ENCODE measurements around the gene ATG4D.

Gene ATG4D

DNA sequence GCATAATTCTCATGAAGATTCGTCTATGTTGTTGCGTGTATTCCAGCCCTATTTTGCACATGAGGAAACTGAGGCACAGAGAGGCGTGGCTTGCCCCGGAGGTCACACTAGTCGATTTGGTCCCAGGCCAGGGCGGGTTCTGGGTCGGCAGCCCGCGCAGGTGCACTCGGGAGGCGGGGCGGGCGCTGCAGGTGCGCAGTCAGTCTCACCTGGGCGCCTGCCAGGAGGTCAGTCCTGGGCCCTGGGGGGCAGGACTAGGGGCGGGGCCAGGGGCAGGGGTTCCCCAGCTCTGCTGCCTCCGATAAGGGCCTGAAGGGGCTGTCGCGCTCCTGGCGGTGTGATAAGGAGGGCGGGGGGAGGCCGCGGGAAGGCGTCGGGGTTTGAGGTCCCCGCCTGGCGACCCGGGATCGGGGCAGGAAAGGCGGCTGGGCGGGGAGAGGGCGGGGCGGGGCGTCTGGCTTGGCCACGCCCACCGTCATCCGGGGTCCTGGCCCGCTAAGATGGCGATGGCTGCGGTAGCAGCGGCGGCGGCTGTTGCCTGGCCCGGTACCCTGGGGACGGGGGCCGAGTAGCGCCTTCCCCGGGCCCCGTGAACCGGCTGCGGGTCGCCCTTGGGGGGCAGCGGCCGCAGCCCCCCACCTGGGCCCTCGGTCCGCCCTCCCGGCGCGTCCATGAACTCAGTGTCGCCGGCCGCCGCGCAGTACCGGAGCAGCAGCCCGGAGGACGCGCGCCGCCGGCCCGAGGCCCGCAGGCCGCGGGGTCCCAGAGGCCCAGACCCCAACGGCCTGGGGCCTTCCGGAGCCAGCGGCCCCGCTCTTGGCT is at the start of gene ATG4D:
Gene ATG4D (plus strand): TSS at position 485 of the 822 bp plus-strand sequence. CDS start 187 bp downstream, at position 672.
- no peak for DNase-seq (ENCODE audit: low read depth in 2 of 2)

GRCh38 chr19:10497371-10497770 is 46.3 kb upstream of the ATG4D start:
- DNase-seq (ENCODE audit: low read depth in 2 of 2) = no peak

GRCh38 chr19:10499550-10500246 is 44.0 kb upstream of the ATG4D start:
- no peak for DNase-seq (ENCODE audit: low read depth in 2 of 2)

DNA sequence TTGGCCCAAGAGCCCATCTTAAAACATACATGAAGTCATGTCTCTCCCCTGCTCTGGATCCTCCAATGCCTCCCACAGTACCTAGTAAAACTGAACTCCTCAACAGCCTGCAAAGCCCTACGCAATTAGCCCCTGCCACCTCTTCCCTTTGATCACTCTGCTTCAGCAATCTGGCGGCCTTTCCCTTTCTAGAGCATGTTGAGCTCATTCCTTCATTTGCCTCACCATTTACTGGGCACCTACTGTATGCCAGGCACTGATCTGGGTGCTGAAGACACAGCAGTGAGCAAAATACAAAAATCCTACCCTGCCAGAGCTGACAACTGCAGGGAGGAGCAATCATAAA is 43.5 kb upstream of the ATG4D start:
- DNase-seq (ENCODE audit: low read depth in 2 of 2) = no peak

- no peak for DNase-seq (ENCODE audit: low read depth in 2 of 2)
Measured at GRCh38 chr19:10501971-10502523, 41.7 kb upstream of the ATG4D start.

DNA sequence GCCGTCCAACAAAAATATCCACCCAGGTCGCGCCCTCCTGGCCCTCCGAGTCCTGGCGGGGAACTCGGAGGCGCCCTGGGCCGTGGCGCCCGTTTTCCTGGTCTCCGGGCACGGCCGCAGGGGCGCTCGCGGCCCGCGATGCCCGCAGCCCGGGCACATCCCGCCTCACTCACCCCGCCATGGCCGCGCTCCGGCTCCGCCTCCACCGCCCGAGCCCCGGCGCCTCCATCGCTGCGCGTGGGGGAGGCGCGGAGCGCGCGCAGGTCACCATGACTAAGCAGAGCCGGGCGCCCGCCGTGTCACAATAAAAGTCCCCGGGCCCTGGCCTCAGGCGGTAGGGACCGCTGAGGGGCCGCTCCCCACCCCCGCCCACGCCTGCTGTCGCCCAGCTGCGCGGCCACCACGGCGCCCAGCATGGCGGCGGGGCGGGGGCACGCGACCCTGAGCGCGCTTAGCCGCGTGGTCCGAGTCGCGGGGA is 41.1 kb upstream of the ATG4D start:
- DNase-seq (ENCODE audit: low read depth in 2 of 2) = peak; percentile 72 to 73

GRCh38 chr19:10503002-10503789 is 40.5 kb upstream of the ATG4D start, which contains the start of gene KEAP1:
Gene KEAP1 (minus strand): TSS chr19:10503356. CDS start chr19:10500033, 3,323 bp downstream.
- DNase-seq (ENCODE audit: low read depth in 2 of 2) = no peak

GRCh38 chr19:10505583-10506229 is 38.0 kb upstream of the ATG4D start:
- no peak for DNase-seq (ENCODE audit: low read depth in 2 of 2)

DNA sequence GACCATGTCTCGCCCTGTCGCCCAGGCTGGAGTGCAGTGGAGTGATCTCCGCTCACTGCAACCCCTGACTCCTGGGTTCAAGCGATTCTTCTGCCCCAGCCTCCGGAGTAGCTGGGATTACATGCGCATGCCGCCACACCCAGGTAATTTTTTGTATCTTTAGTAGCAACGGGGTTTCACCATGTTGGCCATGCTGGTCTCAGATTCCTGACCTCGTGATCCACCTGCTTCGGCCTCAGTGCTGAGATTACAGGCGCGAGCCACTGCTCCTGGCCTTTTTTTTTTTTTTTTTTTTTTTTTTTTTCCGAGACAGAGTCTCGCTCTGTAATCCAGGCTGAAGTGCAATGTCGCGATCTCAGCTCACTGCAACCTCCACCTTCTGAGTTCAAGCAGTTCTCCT is 35.7 kb upstream of the ATG4D start:
- no peak for DNase-seq (ENCODE audit: low read depth in 2 of 2)

- DNase-seq (ENCODE audit: low read depth in 2 of 2) = no peak
Measured at GRCh38 chr19:10508707-10509106, 35.0 kb upstream of the ATG4D start.

GRCh38 chr19:10510301-10510802 is 33.4 kb upstream of the ATG4D start:
- DNase-seq (ENCODE audit: low read depth in 2 of 2) = no peak

DNA sequence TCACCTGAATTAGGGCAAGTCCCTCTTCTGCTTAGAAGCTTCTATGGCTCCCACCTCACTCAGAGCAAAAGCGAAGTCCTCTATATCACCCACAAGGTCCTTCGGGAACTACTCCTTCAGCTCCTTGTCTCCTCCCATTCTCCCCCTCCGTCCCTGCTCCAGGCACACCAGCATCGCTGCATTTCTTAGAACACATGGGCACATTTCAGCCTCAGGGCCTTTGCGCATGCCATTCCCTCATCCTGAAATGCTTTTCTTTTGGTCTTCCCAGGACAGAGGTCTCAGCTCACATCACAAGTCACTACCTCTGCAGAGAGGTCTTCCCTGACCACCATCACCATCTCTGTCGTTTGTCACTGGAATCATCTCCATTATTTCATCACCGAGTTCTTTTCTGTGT is 30.5 kb upstream of the ATG4D start:
- DNase-seq (ENCODE audit: low read depth in 2 of 2) = no peak

GRCh38 chr19:10514211-10515145 is 29.2 kb upstream of the ATG4D start:
- DNase-seq (ENCODE audit: low read depth in 2 of 2) = no peak

GRCh38 chr19:10516064-10516385 is 27.7 kb upstream of the ATG4D start:
- no peak for DNase-seq (ENCODE audit: low read depth in 2 of 2)

DNA sequence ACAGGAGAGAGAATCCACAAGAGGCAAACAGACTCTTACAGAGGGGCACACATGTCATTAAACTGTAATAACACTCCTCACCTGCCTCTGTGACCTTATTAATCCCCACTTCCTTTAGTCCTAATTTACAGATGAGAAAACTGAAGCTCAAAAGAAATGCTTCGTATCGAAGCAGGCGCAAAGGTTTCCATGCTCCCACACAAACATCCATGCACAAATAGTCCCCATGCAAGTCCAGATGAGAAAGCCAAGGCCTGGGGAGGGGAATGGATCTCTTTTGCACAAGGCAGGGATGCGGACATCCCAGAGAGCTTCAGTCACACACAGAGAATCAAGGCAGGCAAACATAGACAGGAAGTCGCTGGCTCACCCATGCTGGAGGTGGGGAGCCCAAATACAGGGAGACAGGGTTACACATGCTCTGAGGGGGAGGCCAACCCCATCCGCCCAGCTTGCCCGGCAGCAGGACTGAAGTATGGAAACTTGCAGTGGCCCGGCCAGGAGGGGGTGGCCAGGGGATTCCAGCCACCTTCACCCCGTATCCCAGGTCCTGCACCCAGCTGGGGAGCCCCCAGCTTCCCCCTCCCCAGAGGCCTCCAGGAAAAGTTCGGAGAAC is 26.9 kb upstream of the ATG4D start:
- DNase-seq (ENCODE audit: low read depth in 2 of 2) = no peak

- no peak for DNase-seq (ENCODE audit: low read depth in 2 of 2)
Measured at GRCh38 chr19:10517361-10517759, 26.3 kb upstream of the ATG4D start, which contains the start of gene S1PR5. Gene S1PR5 (minus strand): TSS chr19:10517447. CDS start chr19:10515011, 2,436 bp downstream.

- no peak for DNase-seq (ENCODE audit: low read depth in 2 of 2)
Measured at GRCh38 chr19:10517760-10518443, 25.8 kb upstream of the ATG4D start.

- no peak for DNase-seq (ENCODE audit: low read depth in 2 of 2)
Measured at GRCh38 chr19:10518444-10519361, 25.0 kb upstream of the ATG4D start.

Data from fibroblast of skin of left biceps (primary cell).